H7 (cell line): Measurements from ENCODE around the gene KIF16B. TPM values are rescaled to one million over a fixed set of nuclear protein-coding genes. Genes with fewer than 3 reads are reported as not detected.

Source experiments
- DNase-seq: peaks from one replicate; pipeline ENCODE4 v3.0.0; 2012
- H3K27me3 ChIP-seq: 2 replicates; pipeline ENCODE4 v1.6.0; 2011; ENCODE audit warnings: mild to moderate bottlenecking, low read length; ENCODE audit not compliant: control insufficient read depth, insufficient read depth
- H3K36me3 ChIP-seq: replicated peaks from 2 replicates; pipeline ENCODE4 v1.5.1; 2011; ENCODE audit warnings: low read length; ENCODE audit not compliant: control insufficient read depth, insufficient read depth
- H3K4me3 ChIP-seq: 2 replicates; pipeline ENCODE4 v1.5.1; 2011; ENCODE audit warnings: low read depth, mild to moderate bottlenecking, control low read depth, low read length, moderate library complexity; ENCODE audit not compliant: insufficient read depth
- total RNA-seq: library from RNA; depleted of rRNA; stranded (reverse); fragments of >200 nt; shearing (Covaris generic); gene quantifications from 2 replicates; pipeline ENCODE4 v1.2.3, GENCODE V29; 2014

Gene KIF16B
- total RNA-seq, 1 experiment from 2014 or later, result 7.4 TPM

GRCh38 chr20:16500197-16500596, 73.1 kb downstream of the KIF16B start:
- H3K36me3 ChIP-seq, result no peaks in the 10 kb centered on the region; the same call in 1 of the 2 replicates
- H3K27me3 ChIP-seq, result no peaks in the 10 kb centered on the region
- H3K4me3 ChIP-seq, result no peak overlapping the region
- DNase-seq, result no peak

- Histone ChIP-seq H3K4me3 (no peak overlapping the region), H3K36me3 (no peaks in the 10 kb centered on the region; the same call in 1 of the 2 replicates), H3K27me3 (no peaks in the 10 kb centered on the region)
- DNase-seq, result no peak
Observed at GRCh38 chr20:16498526-16499253, 74.6 kb downstream of the KIF16B start.

- Histone ChIP-seq H3K4me3 (no peak overlapping the region), H3K36me3 (no peaks in the 10 kb centered on the region; the same call in 1 of the 2 replicates), H3K27me3 (no peaks in the 10 kb centered on the region)
- DNase-seq, result no peak
Observed at GRCh38 chr20:16497896-16498295, 75.4 kb downstream of the KIF16B start.

- Histone ChIP-seq H3K36me3 (no peaks in the 10 kb centered on the region; the same call in 1 of the 2 replicates), H3K27me3 (no peaks in the 10 kb centered on the region), H3K4me3 (no peak overlapping the region)
- DNase-seq, result no peak
Observed at GRCh38 chr20:16493486-16493885, 79.8 kb downstream of the KIF16B start.

- no peak overlapping the region for H3K4me3 ChIP-seq
- H3K27me3 ChIP-seq, result no peaks in the 10 kb centered on the region
- no peak for DNase-seq
- H3K36me3 ChIP-seq, result no peaks in the 10 kb centered on the region
Observed at GRCh38 chr20:16491294-16491905, 81.8 kb downstream of the KIF16B start.

- Histone ChIP-seq H3K4me3 (no peak overlapping the region), H3K27me3 (no peaks in the 10 kb centered on the region), H3K36me3 (no peaks in the 10 kb centered on the region)
- DNase-seq, result no peak
Observed at GRCh38 chr20:16490696-16491095, 82.6 kb downstream of the KIF16B start.

GRCh38 chr20:16488616-16489015, 84.6 kb downstream of the KIF16B start:
- no peak for DNase-seq
- Histone ChIP-seq H3K36me3 (no peaks in the 10 kb centered on the region), H3K27me3 (no peaks in the 10 kb centered on the region), H3K4me3 (no peak overlapping the region)

GRCh38 chr20:16488086-16488485, 85.2 kb downstream of the KIF16B start:
- DNase-seq, result no peak
- H3K36me3 ChIP-seq, result no peaks in the 10 kb centered on the region
- H3K27me3 ChIP-seq, result no peaks in the 10 kb centered on the region

GRCh38 chr20:16486532-16486931, 86.7 kb downstream of the KIF16B start:
- H3K36me3 ChIP-seq, result no peaks in the 10 kb centered on the region
- DNase-seq, result no peak
- H3K27me3 ChIP-seq, result no peaks in the 10 kb centered on the region
- no peak overlapping the region for H3K4me3 ChIP-seq

More at GRCh38 chr20:16488086-16488485, 85.2 kb downstream of the KIF16B start:
- no peak overlapping the region for H3K4me3 ChIP-seq

GRCh38 chr20:16485401-16485800, 87.8 kb downstream of the KIF16B start:
- H3K4me3 ChIP-seq, result no peak overlapping the region
- no peaks in the 10 kb centered on the region for H3K27me3 ChIP-seq
- H3K36me3 ChIP-seq, result no peaks in the 10 kb centered on the region
- DNase-seq, result no peak

GRCh38 chr20:16483024-16483423, 90.2 kb downstream of the KIF16B start:
- Histone ChIP-seq H3K36me3 (no peaks in the 10 kb centered on the region), H3K4me3 (no peak overlapping the region), H3K27me3 (no peaks in the 10 kb centered on the region)
- no peak for DNase-seq

GRCh38 chr20:16481977-16482376, 91.3 kb downstream of the KIF16B start:
- no peak overlapping the region for H3K4me3 ChIP-seq
- H3K36me3 ChIP-seq, result no peaks in the 10 kb centered on the region
- DNase-seq, result no peak

GRCh38 chr20:16479666-16480065, 93.6 kb downstream of the KIF16B start:
- Histone ChIP-seq H3K27me3 (no peaks in the 10 kb centered on the region), H3K36me3 (no peaks in the 10 kb centered on the region), H3K4me3 (no peak overlapping the region)
- no peak for DNase-seq

More at GRCh38 chr20:16481977-16482376, 91.3 kb downstream of the KIF16B start:
- H3K27me3 ChIP-seq, result no peaks in the 10 kb centered on the region

- Histone ChIP-seq H3K36me3 (no peaks in the 10 kb centered on the region), H3K4me3 (no peak overlapping the region), H3K27me3 (no peaks in the 10 kb centered on the region)
- no peak for DNase-seq
Observed at GRCh38 chr20:16477632-16478031, 95.6 kb downstream of the KIF16B start.

GRCh38 chr20:16476032-16476431, 97.2 kb downstream of the KIF16B start:
- H3K4me3 ChIP-seq, result no peak overlapping the region
- H3K36me3 ChIP-seq, result no peaks in the 10 kb centered on the region
- no peaks in the 10 kb centered on the region for H3K27me3 ChIP-seq
- peak; percentile 15 for DNase-seq
